ENCODE data around the gene SSUH2. TPM values are rescaled to one million over a fixed set of nuclear protein-coding genes. Genes with fewer than 3 reads are reported as not detected.

SSUH2 gene
- total and polyA plus RNA-seq, 2 of the 13 experiments (the other 11 are each of a cell fraction or from before 2014, with no cell fraction given), result 38.1 to 136 TPM

DNA sequence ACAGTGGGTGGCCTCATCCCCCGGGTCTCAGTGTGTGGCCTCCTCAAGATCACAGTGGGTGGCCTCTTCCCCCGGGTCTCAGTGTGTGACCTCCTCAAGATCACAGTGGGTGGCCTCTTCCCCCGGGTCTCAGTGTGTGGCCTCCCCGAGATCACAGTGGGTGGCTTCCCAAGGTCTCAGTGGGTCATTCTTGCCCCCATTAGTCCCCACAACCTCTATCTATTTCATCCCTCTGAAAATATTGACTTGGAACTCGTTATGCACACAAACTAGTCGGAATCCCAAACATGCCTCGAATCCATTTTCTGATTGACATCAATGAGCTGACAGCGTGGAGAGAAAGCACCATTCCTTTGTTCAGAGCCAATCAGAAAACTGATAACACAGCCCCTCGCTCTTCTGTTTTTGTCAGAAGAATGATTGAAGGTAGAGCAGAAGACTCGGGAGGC lies 10.8 kb upstream of the SSUH2 start (continued):
- TF ChIP-seq, protein P1, sequence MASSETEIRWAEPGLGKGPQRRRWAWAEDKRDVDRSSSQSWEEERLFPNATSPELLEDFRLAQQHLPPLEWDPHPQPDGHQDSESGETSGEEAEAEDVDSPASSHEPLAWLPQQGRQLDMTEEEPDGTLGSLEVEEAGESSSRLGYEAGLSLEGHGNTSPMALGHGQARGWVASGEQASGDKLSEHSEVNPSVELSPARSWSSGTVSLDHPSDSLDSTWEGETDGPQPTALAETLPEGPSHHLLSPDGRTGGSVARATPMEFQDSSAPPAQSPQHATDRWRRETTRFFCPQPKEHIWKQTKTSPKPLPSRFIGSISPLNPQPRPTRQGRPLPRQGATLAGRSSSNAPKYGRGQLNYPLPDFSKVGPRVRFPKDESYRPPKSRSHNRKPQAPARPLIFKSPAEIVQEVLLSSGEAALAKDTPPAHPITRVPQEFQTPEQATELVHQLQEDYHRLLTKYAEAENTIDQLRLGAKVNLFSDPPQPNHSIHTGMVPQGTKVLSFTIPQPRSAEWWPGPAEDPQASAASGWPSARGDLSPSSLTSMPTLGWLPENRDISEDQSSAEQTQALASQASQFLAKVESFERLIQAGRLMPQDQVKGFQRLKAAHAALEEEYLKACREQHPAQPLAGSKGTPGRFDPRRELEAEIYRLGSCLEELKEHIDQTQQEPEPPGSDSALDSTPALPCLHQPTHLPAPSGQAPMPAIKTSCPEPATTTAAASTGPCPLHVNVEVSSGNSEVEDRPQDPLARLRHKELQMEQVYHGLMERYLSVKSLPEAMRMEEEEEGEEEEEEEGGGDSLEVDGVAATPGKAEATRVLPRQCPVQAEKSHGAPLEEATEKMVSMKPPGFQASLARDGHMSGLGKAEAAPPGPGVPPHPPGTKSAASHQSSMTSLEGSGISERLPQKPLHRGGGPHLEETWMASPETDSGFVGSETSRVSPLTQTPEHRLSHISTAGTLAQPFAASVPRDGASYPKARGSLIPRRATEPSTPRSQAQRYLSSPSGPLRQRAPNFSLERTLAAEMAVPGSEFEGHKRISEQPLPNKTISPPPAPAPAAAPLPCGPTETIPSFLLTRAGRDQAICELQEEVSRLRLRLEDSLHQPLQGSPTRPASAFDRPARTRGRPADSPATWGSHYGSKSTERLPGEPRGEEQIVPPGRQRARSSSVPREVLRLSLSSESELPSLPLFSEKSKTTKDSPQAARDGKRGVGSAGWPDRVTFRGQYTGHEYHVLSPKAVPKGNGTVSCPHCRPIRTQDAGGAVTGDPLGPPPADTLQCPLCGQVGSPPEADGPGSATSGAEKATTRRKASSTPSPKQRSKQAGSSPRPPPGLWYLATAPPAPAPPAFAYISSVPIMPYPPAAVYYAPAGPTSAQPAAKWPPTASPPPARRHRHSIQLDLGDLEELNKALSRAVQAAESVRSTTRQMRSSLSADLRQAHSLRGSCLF (CRISPR knock-in tag; IDR thresholded peaks at IDR 0.05; ENCODE audit: borderline replicate concordance), result no peak
- TF ChIP-seq ZNF557 (CRISPR knock-in tag; IDR thresholded peaks at IDR 0.05) (no peak), CENPT (CRISPR knock-in tag; IDR thresholded peaks at IDR 0.05; ENCODE audit: low read depth) (no peak), AGO1 (IDR thresholded peaks at IDR 0.05; ENCODE audit: low read depth, low read length, poor library complexity, severe bottlenecking) (no peak), AGO2 (optimal IDR thresholded peaks at IDR 0.05; ENCODE audit: low read depth, low read length) (no peak), ZSCAN12 (CRISPR knock-in tag; IDR thresholded peaks at IDR 0.05) (no peak), RXRB (CRISPR knock-in tag; IDR thresholded peaks at IDR 0.05; ENCODE audit: borderline replicate concordance) (peak; percentile 68), ESRRA (CRISPR knock-in tag; IDR thresholded peaks at IDR 0.05; ENCODE audit: low read depth) (no peak), GABPB1 (CRISPR knock-in tag; IDR thresholded peaks at IDR 0.05) (no peak), SRSF9 (IDR thresholded peaks at IDR 0.05; ENCODE audit: borderline replicate concordance, insufficient read depth, low read depth, low read length, poor library complexity, severe bottlenecking) (no peak), ADNP (CRISPR knock-in tag; IDR thresholded peaks at IDR 0.05) (no peak), ZSCAN9 (CRISPR knock-in tag; IDR thresholded peaks at IDR 0.05; ENCODE audit: borderline replicate concordance) (no peak), SETDB1 (CRISPR knock-in tag; IDR thresholded peaks at IDR 0.05; ENCODE audit: borderline replicate concordance) (no peak), KLF11 (CRISPR knock-in tag; IDR thresholded peaks at IDR 0.05) (no peak), ZMYM2 (CRISPR knock-in tag; IDR thresholded peaks at IDR 0.05) (no peak), ZNF232 (CRISPR knock-in tag; IDR thresholded peaks at IDR 0.05; ENCODE audit: borderline replicate concordance) (no peak)
- TF ChIP-seq, protein P2, sequence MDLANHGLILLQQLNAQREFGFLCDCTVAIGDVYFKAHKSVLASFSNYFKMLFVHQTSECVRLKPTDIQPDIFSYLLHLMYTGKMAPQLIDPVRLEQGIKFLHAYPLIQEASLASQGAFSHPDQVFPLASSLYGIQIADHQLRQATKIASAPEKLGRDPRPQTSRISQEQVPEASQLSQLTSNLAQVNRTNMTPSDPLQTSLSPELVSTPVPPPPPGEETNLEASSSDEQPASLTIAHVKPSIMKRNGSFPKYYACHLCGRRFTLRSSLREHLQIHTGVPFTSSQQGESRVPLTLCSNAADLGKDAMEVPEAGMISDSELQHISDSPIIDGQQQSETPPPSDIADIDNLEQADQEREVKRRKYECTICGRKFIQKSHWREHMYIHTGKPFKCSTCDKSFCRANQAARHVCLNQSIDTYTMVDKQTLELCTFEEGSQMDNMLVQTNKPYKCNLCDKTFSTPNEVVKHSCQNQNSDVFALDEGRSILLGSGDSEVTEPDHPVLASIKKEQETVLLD (CRISPR knock-in tag; IDR thresholded peaks at IDR 0.05; ENCODE audit: low read depth), result no peak
- TF ChIP-seq, protein P3, sequence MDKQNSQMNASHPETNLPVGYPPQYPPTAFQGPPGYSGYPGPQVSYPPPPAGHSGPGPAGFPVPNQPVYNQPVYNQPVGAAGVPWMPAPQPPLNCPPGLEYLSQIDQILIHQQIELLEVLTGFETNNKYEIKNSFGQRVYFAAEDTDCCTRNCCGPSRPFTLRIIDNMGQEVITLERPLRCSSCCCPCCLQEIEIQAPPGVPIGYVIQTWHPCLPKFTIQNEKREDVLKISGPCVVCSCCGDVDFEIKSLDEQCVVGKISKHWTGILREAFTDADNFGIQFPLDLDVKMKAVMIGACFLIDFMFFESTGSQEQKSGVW (CRISPR knock-in tag; IDR thresholded peaks at IDR 0.05; ENCODE audit: borderline replicate concordance), result no peak
- TF ChIP-seq, protein P4, sequence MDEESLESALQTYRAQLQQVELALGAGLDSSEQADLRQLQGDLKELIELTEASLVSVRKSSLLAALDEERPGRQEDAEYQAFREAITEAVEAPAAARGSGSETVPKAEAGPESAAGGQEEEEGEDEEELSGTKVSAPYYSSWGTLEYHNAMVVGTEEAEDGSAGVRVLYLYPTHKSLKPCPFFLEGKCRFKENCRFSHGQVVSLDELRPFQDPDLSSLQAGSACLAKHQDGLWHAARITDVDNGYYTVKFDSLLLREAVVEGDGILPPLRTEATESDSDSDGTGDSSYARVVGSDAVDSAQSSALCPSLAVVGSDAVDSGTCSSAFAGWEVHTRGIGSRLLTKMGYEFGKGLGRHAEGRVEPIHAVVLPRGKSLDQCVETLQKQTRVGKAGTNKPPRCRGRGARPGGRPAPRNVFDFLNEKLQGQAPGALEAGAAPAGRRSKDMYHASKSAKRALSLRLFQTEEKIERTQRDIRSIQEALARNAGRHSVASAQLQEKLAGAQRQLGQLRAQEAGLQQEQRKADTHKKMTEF (CRISPR knock-in tag; IDR thresholded peaks at IDR 0.05), result peak; percentile 30; the same call in 1 of the 2 replicates
- TF ChIP-seq, protein P5, sequence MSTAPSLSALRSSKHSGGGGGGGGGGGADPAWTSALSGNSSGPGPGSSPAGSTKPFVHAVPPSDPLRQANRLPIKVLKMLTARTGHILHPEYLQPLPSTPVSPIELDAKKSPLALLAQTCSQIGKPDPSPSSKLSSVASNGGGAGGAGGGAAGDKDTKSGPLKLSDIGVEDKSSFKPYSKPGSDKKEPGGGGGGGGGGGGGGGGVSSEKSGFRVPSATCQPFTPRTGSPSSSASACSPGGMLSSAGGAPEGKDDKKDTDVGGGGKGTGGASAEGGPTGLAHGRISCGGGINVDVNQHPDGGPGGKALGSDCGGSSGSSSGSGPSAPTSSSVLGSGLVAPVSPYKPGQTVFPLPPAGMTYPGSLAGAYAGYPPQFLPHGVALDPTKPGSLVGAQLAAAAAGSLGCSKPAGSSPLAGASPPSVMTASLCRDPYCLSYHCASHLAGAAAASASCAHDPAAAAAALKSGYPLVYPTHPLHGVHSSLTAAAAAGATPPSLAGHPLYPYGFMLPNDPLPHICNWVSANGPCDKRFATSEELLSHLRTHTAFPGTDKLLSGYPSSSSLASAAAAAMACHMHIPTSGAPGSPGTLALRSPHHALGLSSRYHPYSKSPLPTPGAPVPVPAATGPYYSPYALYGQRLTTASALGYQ (CRISPR knock-in tag; IDR thresholded peaks at IDR 0.05), result peak; percentile 47; the same call in 1 of the 2 replicates

All from HepG2 (cell line).